ENCODE measurements around the gene MESP2.
"Not testable (repeated sequence)": the region's sequence is repeated elsewhere in the genome, so short reads cannot be mapped to it uniquely, and the experiment has no call there.

MESP2 gene

DNA sequence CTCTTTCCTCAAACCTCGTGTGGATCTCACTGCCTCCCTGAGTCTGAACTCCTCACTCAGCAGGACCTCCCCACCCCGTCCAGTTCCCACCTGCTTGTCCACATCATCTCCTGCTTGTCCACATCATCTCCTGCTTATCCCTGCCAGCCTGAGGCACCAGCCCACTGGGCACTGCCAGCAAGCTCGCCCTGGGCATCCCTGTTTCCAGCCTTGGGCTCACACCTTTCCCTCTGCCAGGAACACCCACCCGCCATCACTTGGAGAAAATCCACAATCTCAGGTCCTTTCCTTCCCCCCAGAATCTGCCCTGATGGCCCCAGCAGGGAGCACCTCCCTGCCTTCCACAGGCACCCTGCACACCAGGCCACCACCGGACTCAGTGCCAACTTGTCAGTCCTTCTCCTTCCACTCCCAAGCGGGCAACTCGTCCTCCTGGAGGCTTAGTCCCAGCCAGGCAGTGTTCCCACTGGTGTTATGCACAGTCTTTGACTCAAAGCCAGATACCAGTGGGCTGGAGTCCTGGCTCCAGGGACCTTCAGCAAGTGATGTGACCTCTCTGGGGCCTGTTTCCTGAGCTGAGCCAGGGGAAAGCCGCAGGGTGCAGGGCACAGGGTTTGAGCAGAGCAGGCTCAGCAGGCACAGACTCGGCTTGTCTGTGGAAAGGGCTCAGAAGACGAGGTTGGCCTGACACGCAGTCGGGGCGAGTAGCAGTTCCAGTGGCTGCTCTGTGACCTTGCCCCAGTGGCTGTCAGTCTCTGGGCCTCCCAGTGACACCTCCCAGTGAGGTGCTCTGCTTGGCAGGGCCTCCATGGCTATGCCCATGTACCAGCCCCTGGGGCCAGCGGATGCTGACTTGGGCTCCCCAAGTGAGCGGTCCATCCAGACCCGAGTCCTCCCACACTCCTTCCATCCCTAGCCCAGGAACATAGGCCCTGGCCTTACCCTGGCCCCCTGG lies 9.5 kb upstream of the MESP2 start:
- H3K27ac Mint-ChIP-seq: no peak overlapping the region

DNA sequence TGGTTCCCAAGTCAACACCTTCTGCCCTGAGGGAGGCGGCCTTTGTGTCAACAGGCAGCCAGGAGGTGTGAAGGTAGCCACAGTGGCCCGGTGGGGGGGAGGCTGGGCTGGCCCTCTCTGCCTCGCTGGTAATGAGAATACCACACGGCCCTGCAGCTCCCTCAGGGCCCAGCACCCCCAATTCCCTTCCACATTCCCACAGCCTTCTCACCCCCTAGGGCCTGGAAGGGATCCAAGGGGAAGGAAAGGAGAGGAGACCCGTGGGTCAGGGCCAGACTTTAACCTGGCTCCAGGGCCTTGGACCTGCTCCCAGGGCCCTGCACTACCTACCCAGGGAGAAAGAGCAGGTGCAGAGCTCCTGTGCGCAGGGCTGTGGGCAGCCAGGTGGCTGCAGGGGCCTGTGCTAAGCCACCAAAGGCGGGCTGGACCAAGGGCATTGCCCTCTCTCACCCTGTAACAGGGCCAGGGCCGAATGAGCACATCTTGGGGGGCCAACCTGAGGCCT lies 8.7 kb upstream of the MESP2 start:
- H3K27ac Mint-ChIP-seq: no peak overlapping the region
- H3K4me3 Mint-ChIP-seq: no peak overlapping the region
- no peaks in the 10 kb centered on the region for H3K9me3 Mint-ChIP-seq
- no peaks in the 10 kb centered on the region for H3K36me3 Mint-ChIP-seq
- H3K27me3 Mint-ChIP-seq: no peaks in the 10 kb centered on the region
- no peaks in the 10 kb centered on the region for H3K4me1 Mint-ChIP-seq

More for the DNA sequence above, 9.5 kb upstream of the MESP2 start:
- no peaks in the 10 kb centered on the region for H3K36me3 Mint-ChIP-seq
- H3K9me3 Mint-ChIP-seq: no peaks in the 10 kb centered on the region
- no peaks in the 10 kb centered on the region for H3K27me3 Mint-ChIP-seq
- no peaks in the 10 kb centered on the region for H3K4me1 Mint-ChIP-seq
- no peak overlapping the region for H3K4me3 Mint-ChIP-seq

DNA sequence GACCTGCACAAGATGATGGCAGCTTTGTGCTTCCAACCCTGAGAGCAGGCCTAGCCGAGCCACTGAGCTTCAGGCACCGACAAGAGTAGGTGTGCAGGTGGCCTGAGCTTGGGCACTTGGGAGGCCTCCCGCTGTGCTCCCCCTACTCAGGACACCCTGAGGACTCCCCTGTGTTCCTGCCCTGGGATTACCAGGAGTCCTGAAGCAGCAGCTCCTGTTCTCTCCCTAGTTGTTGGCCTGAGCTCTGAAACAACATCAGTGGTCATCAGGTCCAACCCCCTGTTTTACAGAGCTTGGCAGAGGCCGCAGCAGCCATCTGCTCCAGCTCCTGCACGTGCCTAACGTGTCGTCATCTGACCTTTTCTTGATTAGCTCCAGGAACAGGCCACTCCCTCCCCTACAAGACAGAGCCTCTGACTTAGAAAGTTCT lies 8.0 kb upstream of the MESP2 start:
- Mint-ChIP-seq H3K4me3 (no peak overlapping the region), H3K4me1 (no peaks in the 10 kb centered on the region), H3K27me3 (no peaks in the 10 kb centered on the region), H3K36me3 (no peaks in the 10 kb centered on the region), H3K27ac (no peak overlapping the region), H3K9me3 (no peaks in the 10 kb centered on the region)

DNA sequence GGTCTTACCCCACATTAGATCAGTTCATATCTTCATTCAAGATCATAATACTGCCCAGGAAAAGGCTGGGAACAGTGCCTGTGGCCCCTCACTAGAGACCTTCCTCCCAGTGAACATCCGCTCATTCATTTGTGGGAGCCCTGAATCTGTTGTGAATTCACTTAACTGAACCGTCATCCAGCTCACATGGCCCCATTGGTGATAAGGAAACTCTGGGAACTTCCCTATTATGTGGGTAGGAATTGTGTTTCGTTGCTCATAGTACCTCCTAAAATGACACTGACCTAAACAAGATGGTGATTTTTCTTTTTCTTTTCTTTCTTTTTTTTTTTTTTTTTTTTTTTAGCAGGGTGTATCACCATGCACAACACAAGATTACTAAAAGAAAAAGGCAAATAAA lies 6.8 kb upstream of the MESP2 start:
- Mint-ChIP-seq H3K36me3 (no peaks in the 10 kb centered on the region), H3K9me3 (no peaks in the 10 kb centered on the region), H3K27me3 (no peaks in the 10 kb centered on the region), H3K4me1 (no peaks in the 10 kb centered on the region), H3K27ac (no peak overlapping the region), H3K4me3 (no peak overlapping the region)

DNA sequence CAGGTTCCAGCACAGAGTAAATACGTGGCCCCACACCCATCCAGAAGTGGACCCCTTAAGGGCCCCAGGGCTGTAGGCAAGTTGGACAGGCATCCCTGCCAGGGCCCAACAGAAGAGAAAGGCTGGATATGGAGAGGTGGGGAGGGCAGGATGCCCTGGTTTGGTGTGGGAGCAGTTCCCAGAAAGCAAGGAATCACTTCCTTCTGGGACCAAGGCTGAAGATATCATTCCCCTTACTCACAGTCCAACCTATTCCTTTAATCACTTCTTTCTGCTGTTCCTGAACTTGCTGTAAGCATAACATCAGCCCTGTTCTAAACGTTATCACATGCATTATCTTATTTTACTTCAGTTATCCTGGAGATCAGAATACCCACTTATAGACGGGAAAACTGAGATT lies 6.1 kb upstream of the MESP2 start:
- H3K27ac Mint-ChIP-seq: no peak overlapping the region
- no peaks in the 10 kb centered on the region for H3K9me3 Mint-ChIP-seq
- no peak overlapping the region for H3K4me3 Mint-ChIP-seq
- H3K27me3 Mint-ChIP-seq: no peaks in the 10 kb centered on the region
- H3K36me3 Mint-ChIP-seq: no peaks in the 10 kb centered on the region
- H3K4me1 Mint-ChIP-seq: no peaks in the 10 kb centered on the region

DNA sequence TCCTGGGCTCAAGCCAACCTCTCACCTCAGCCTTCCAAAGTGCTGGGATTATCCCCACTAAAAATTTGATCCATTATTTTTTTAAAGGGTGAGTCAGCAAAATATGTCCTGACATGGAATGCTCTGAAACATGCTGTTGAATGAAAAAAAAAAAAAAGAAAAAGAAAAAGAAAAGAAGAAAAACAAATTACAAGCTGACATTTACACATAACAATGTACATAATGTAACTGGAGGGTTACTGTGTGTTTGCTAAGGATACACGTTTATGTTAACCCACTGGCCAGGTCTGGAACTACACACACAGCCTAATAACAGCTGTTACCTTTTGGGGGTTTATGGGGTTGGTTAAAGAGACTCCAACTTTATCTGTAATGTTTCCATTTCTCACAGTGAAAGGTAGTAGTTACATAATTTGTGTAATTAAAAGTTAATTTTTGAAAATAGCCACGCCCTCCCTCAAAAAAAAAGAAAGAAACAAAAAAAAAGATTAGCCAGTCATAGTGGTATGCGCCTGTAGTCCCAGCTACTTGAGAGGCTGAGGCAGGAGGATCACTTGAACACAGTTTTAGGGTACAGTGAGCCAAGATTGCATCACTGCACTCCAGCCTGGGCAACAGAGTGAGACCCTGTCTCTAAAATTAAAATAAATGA lies 3.1 kb upstream of the MESP2 start:
- no peaks in the 10 kb centered on the region for H3K36me3 Mint-ChIP-seq
- H3K27me3 Mint-ChIP-seq: peaks cover 3% of the 10 kb centered on the region
- H3K4me1 Mint-ChIP-seq: no peaks in the 10 kb centered on the region
- H3K9me3 Mint-ChIP-seq: no peaks in the 10 kb centered on the region
- no peak overlapping the region for H3K27ac Mint-ChIP-seq
- H3K4me3 Mint-ChIP-seq: no peak overlapping the region

DNA sequence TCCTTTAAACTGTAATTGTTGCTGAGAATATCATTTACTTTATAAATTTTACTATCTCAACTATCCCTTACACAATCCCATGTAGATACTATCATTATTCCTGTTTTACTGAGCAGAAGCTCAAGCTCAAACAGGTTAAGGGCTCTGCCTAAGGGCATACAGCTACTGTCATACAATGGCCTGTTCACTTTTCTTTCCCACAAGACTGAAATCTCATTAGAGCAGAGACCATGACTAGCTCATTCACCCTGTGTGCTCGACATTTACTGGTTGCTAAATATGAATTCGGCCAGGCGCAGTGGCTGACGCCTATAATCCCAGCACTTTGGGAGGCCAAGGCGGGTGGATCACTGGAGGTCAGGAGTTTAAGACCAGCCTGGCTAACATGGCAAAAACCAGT lies 1.6 kb upstream of the MESP2 start:
- Mint-ChIP-seq H3K9me3 (no peaks in the 10 kb centered on the region), H3K4me3 (no peak overlapping the region), H3K4me1 (no peaks in the 10 kb centered on the region), H3K36me3 (no peaks in the 10 kb centered on the region), H3K27me3 (peaks cover 7% of the 10 kb centered on the region), H3K27ac (no peak overlapping the region)

DNA sequence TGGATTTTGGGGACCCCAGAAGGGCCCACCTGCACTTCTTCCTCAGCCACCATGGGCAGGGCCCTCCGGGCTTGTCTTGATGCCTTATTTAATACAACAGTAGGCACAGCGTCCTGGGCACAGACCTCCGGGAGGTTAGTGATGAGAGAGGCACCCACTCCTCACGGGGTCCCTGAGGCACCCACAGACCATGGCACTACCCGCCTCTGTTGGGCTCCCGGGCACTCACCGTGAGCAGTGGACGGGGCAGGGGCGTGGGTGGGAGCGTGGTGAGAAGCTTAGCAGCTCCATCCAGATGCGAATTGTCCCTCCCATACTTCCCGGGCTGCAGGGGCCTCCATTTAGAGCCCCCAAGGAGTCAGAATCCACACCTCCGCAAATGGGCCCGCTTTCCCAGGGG lies 317 bp upstream of the MESP2 start:
- Mint-ChIP-seq H3K9me3 (no peaks in the 10 kb centered on the region), H3K27me3 (peaks cover 10% of the 10 kb centered on the region), H3K4me1 (no peaks in the 10 kb centered on the region), H3K27ac (no peak overlapping the region), H3K4me3 (peak overlapping the region; percentile 55), H3K36me3 (no peaks in the 10 kb centered on the region)

DNA sequence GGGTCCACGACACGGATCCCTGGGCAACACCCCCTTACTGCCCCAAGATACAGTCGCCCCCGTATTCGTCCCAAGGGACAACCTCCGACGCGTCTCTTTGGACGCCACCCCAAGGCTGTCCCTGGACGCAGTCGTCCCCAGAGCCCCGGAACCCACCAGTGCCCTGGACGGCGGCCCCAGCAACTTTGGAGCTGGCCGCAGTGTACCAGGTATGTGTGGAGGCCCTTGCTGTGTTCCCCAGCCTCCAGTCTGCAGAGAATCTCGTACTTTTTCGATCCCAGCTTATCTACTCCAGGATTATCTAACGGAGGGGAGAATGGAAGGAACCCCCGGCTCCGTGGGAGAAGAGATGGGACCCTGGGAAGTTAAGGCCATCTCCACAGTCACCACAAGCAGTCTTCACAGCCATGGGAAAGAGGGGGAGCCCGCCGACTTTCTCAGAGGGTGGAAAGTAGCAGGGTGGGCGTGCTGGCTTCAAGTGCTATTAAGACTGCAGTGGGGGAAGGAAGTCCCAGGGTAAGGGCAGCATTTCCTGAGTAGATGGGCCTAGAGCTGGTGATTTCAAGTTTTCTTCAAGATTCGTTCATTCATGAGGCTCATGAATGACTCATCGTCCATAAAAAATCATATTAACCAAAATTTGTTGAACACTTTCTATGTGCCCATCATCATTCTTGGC lies 1.1 kb downstream of the MESP2 start:
- H3K36me3 Mint-ChIP-seq: no peaks in the 10 kb centered on the region
- H3K4me1 Mint-ChIP-seq: no peaks in the 10 kb centered on the region
- no peaks in the 10 kb centered on the region for H3K9me3 Mint-ChIP-seq
- peaks cover 10% of the 10 kb centered on the region for H3K27me3 Mint-ChIP-seq
- H3K27ac Mint-ChIP-seq: no peak overlapping the region
- no peak overlapping the region for H3K4me3 Mint-ChIP-seq

DNA sequence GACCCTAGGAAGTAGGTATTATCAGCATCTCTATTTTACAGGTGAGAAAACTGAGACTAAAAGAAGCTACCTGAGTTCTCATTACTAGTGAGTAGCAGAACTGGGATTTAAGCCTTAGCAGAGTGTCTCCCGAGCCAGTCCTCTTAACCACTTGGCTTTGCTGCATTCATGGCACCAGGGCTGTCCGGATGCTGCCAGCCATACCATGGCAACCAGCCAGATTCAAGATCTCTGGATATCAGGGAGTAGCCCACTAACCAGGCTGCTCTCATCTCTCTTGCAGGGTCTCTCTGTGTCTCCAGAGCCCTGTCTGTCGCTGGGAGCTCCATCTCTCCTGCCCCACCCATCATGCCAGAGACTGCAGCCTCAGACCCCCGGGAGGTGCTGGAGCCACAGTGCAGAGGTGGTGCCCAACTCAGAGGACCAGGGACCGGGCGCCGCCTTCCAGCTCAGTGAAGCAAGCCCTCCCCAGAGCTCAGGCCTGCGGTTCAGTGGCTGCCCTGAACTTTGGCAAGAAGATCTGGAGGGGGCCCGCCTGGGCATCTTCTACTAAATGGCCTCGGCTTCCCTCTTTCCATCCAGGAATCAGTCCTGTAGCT lies 1.7 kb downstream of the MESP2 start:
- H3K9me3 Mint-ChIP-seq: no peaks in the 10 kb centered on the region
- H3K27me3 Mint-ChIP-seq: peaks cover 10% of the 10 kb centered on the region
- H3K4me3 Mint-ChIP-seq: no peak overlapping the region
- H3K27ac Mint-ChIP-seq: no peak overlapping the region
- H3K36me3 Mint-ChIP-seq: no peaks in the 10 kb centered on the region
- H3K4me1 Mint-ChIP-seq: no peaks in the 10 kb centered on the region

DNA sequence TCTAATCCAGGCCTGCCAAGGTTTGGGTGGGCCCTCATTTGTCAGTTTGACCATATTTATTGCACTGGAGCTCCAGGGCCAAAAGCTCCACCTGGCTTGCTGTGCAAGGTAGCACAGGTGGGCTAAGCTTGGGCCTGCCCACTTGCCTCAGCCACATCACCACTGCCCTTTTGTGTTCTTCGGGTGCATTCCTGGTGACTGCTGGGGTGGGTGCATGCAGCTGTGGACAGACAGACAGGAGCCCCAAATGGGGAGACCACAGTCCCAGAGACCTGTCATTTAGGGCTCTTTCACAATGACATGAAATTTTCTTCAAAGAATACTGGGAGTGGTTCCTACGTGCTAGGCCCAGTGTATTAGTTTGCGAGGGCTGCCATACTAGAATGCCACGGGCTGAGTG lies 2.7 kb downstream of the MESP2 start:
- Mint-ChIP-seq H3K27me3 (peaks cover 10% of the 10 kb centered on the region), H3K4me1 (no peaks in the 10 kb centered on the region), H3K4me3 (no peak overlapping the region), H3K9me3 (no peaks in the 10 kb centered on the region), H3K36me3 (no peaks in the 10 kb centered on the region), H3K27ac (no peak overlapping the region)

DNA sequence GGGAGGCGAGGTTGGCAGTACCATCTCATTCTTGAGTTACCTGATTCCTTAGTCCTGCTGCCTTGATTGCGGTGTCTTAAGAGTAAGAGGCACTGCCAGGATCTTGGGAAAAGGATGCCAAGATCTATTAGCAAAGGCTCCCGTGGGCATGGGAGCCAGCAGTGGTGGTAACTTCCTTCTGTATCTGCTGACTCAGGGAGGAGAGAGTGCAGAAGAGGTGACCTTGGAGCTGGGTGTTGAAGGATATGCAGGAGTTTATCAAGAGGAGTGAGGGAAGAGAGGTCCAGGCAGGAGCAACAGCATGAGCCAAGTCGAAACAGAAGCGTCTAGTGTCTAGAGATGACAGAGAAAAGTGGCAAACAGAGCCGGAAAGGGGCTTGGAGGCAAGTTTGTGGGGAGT lies 4.5 kb downstream of the MESP2 start:
- Mint-ChIP-seq H3K9me3 (no peaks in the 10 kb centered on the region), H3K27ac (no peak overlapping the region), H3K4me3 (no peak overlapping the region), H3K27me3 (peaks cover 9% of the 10 kb centered on the region), H3K36me3 (no peaks in the 10 kb centered on the region), H3K4me1 (no peaks in the 10 kb centered on the region)

DNA sequence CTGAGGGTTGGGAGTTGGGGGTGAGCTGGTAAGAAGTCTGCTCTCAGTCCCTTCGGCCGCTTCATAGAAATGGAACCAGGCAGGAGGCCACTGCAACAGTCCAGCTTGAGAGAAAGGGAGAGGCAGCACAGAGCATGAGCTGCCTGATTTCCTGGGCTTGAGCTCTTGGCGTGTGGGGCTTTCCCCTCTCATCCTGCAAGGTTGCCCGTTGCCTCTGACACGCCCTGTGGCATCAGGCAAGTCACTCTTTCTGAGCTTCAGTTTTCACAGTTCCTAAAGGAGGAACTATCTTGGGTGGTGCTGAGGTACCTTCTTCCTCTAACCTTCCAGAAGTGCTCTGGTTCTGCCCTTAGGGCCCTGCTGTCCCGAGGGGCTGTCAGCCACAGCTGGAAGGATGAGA lies 4.9 kb downstream of the MESP2 start:
- H3K9me3 Mint-ChIP-seq: no peaks in the 10 kb centered on the region
- H3K27me3 Mint-ChIP-seq: peaks cover 7% of the 10 kb centered on the region
- H3K4me3 Mint-ChIP-seq: no peak overlapping the region
- H3K4me1 Mint-ChIP-seq: no peaks in the 10 kb centered on the region
- H3K27ac Mint-ChIP-seq: no peak overlapping the region
- no peaks in the 10 kb centered on the region for H3K36me3 Mint-ChIP-seq

DNA sequence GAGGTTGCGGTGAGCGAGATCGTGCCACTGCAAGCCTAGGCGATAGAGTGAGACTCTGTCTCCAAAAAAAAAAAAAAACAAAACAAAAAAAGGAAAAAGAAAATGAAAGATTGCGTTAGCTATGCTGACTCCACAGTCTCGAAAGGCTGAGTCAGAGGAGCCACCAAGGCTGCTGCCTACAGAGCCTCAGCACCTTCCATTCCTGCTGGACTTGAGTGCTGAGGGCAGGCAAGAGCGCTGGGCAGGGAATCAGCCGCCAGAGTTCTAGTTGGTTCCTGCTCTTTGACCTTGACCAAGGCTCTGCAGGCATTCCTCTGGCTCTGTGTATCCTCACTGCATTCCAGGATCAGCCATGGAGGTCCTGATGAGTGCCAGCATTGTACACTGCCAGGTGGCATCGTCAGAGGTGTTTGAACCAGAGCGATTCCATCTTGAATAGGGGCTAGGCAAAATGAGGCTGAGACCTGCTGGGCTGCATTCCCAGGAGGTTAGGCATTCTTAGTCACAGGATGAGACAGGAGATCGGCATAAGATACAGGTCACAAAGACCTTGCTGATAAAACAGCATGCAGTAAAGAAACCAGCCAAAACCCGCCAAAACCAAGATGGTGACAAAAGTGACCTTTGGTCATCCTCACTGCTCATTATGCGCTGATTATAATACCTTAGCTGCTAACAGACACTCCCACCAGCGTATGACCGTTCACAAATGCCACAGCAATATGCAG lies 5.9 kb downstream of the MESP2 start:
- Mint-ChIP-seq H3K4me3 (no peak overlapping the region), H3K36me3 (no peaks in the 10 kb centered on the region), H3K27me3 (peaks cover 6% of the 10 kb centered on the region), H3K4me1 (no peaks in the 10 kb centered on the region), H3K9me3 (no peaks in the 10 kb centered on the region), H3K27ac (no peak overlapping the region)

DNA sequence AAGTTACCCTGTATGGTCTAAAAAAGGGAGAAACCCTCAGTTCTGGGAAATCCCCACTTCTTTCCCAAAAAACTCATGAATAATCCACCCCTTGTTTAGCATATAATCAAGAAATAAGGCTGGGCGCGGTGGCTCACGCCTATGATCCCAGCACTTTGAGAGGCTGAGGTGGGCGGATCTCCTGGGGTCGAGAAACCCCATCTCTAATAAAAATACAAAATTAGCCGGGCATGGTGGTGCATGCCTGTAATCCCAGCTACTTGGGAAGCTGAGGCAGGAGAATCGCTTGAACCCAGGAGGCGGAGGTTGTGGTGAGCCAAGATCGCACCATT lies 6.5 kb downstream of the MESP2 start:
- not testable (repeated sequence) for H3K4me1 Mint-ChIP-seq, H3K36me3 Mint-ChIP-seq, H3K27me3 Mint-ChIP-seq, H3K4me3 Mint-ChIP-seq, H3K9me3 Mint-ChIP-seq, H3K27ac Mint-ChIP-seq
